ENCODE data around the gene TBC1D2B.

Gene TBC1D2B

DNA sequence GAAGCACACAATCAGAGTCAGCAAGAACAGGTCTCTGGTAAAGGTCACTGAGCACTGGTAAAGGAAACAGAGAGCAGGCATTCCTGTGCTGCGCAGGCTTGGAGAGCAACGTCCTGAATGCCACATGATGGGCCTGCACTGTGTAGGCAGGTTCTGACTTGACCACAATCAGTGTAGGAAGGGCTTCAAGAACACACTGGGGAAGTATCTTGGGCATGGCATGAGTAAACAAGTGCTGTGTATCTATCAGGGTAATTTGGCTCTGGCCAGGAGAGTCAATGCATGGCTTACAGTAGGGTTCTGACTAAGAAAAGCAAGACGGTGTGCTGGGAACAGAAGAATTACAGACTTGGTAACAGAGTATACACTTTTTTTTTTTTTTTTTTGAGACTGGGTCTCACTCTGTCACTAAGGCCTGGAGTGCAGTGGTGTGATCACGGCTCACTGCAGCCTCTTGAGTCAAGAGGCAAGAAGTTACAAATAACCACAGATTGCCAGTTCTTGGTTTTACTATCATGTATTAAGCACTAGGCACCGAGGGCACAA is 30.6 kb downstream of the TBC1D2B start:
- TF ChIP-seq, protein P1, sequence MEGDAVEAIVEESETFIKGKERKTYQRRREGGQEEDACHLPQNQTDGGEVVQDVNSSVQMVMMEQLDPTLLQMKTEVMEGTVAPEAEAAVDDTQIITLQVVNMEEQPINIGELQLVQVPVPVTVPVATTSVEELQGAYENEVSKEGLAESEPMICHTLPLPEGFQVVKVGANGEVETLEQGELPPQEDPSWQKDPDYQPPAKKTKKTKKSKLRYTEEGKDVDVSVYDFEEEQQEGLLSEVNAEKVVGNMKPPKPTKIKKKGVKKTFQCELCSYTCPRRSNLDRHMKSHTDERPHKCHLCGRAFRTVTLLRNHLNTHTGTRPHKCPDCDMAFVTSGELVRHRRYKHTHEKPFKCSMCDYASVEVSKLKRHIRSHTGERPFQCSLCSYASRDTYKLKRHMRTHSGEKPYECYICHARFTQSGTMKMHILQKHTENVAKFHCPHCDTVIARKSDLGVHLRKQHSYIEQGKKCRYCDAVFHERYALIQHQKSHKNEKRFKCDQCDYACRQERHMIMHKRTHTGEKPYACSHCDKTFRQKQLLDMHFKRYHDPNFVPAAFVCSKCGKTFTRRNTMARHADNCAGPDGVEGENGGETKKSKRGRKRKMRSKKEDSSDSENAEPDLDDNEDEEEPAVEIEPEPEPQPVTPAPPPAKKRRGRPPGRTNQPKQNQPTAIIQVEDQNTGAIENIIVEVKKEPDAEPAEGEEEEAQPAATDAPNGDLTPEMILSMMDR (conservative IDR thresholded peaks at IDR 0.05; ENCODE audit: low read depth, low read length): no peak
- DNase-seq (ENCODE audit: low read depth): no peak
- H3K4me3 ChIP-seq (ENCODE audit: low read length): no peak overlapping the region

DNA sequence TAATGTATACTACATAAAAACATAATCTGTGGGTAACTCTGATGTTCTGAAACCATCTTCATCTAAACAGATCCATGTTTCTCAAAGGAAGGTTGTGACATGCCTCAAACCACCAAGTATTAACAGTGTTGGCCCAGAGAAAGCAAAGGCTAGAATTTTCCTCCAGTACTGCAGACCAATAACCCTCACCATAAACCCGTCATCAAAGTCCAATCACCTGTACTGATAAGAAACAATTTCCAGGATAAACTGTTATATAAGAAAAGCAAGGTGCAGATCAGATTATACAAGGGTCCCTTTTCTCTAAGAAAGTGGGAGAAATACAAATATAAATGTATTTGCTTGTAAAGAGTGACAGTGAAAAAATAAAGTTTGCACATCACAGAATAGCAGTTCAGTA is 32.3 kb downstream of the TBC1D2B start:
- TF ChIP-seq, protein P1 (conservative IDR thresholded peaks at IDR 0.05; ENCODE audit: low read depth, low read length): no peak
- no peak overlapping the region for H3K4me3 ChIP-seq (ENCODE audit: low read length)
- DNase-seq (ENCODE audit: low read depth): no peak

DNA sequence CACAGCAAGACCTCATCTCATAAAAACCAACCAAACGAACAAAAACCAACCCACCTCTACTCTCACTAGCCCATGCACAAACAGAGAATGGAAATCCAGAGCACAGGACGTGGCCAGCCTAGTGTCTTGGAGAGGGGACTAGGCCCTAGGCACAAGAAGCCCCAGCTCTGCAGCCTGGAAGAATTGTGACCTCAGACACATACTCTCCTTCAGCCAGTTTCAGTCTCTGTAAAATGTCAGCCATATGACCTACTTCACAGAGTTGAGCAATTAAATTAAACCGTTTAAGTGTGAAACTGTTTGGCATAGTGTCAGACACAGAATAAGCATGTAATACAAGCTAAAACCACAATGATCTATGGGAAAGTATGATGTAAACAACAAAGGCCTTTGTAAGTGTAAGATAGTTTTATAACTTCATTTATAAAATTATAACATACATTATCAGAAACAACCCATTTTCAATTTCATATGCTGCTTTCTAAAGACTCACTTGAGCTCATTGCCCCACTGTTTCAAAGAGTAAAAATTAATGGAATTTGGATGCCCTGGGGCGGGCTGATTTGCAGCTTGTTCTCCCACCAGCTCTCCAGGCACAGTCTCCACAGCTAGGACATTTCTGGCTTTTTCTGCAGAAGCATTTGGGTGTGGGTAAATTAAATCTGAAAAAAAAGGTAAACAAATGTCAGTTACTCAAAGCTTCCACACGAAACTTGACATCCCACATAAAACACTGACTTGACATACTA is 32.9 kb downstream of the TBC1D2B start:
- H3K4me3 ChIP-seq (ENCODE audit: low read length): no peak overlapping the region
- peak; percentile 83 for DNase-seq (ENCODE audit: low read depth)
- TF ChIP-seq, protein P1 (conservative IDR thresholded peaks at IDR 0.05; ENCODE audit: low read depth, low read length): no peak

DNA sequence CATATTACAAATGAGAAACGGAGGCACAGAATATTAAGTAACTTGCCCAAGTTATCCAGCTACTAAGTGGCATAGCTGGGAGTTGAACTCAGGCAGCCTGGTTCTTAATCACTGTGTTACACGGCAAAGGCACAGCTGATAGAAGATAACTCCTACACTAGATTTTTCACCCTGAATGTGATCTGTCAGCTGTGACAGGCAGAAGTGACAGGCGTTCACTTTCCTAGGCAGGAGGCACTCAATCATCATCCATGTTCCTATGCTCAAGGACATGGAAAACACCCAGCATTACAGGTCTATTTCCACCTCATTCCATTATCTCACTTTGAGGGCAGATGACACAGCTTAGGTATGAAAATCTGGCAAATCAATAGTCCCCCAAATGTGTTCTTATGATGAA is 35.6 kb downstream of the TBC1D2B start:
- DNase-seq (ENCODE audit: low read depth): no peak
- H3K4me3 ChIP-seq (ENCODE audit: low read length): no peak overlapping the region
- TF ChIP-seq, protein P1 (conservative IDR thresholded peaks at IDR 0.05; ENCODE audit: low read depth, low read length): no peak

DNA sequence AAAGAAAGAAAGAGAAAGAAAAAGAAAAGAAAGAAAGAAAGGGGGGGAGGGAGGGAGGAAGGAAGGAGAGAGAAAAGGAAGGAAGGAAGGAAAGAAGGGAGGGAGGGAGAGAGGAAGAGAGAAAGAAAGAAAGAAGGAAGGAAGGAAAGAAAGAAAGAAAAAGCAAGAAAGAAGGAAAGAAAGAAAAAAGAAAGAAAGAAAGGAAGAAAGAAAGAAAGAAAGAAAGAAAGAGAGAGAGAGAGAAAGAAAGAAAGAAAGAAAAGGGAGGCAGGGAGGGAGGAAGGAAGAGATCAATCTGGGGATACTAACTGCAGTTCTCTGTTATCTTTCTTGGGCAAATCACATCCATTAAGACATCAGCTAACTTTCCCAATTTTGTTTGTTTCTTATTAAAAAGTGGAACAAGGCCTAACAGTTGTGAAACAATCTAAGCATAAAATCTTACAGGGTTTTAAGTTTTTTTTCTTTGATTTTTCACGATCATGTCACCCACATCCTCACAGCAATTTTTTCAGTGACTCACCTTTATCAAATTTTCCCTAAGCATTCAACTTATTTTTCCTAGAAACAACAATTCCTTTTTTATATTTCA is 36.8 kb downstream of the TBC1D2B start:
- H3K4me3 ChIP-seq (ENCODE audit: low read length): no peak overlapping the region
- TF ChIP-seq, protein P1 (conservative IDR thresholded peaks at IDR 0.05; ENCODE audit: low read depth, low read length): no peak
- no peak for DNase-seq (ENCODE audit: low read depth)

DNA sequence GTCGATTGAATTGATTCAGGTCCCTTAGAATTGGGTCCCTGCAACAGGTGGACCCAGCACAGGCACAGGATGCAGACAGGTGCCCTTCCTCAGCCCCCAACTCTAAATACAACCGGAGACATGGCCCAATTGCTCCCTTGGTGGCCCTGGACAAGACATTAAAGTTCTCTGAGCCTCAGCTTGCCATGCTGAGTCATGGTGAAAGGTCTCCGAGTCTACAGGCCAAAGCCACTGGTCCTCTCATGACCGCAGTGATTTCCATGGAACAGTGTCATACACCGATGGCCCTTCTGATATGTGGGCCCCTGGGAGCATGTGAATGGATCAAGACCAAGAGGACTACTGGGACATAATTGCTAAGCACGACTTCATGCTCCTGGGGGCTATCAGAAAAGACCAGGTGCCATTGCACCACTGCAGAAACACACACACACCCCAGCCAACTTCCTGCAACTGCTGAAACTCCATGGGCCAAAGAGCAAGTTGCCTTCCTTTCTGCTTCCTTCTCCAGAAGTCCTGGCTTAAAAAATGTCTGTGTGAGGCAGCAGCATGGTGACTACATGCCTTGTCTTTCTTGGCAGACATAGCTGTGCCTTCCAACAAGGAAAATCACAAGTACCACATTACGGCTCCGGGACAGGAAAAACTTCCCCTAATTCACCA is 38.8 kb downstream of the TBC1D2B start:
- no peak overlapping the region for H3K4me3 ChIP-seq (ENCODE audit: low read length)
- TF ChIP-seq, protein P1 (conservative IDR thresholded peaks at IDR 0.05; ENCODE audit: low read depth, low read length): no peak
- no peak for DNase-seq (ENCODE audit: low read depth)

All from retinal pigment epithelial cell (primary cell).